Mesenchymal stem cell (in vitro differentiated cells and primary cell): ENCODE measurements around the gene ZBTB12.

Experiments used
- DNase-seq: peaks from one replicate; pipeline ENCODE4 v3.0.0-alpha.2; 2013
- H2AFZ ChIP-seq: one replicate; pipeline ENCODE4 v1.6.1; 2013; ENCODE audit warnings: low read depth, mild to moderate bottlenecking, control low read depth, inconsistent platforms, low read length, moderate library complexity
- H2AK5ac ChIP-seq: 2 replicates; pipeline ENCODE4 v1.6.1; 2013; ENCODE audit warnings: low read length, moderate library complexity, mild to moderate bottlenecking, inconsistent platforms; ENCODE audit not compliant: severe bottlenecking
- H2BK120ac ChIP-seq: one replicate; pipeline ENCODE4 v1.6.1; 2013; ENCODE audit warnings: low read depth, mild to moderate bottlenecking, inconsistent platforms, low read length, moderate library complexity
- H2BK12ac ChIP-seq, 2 experiments: one replicate each; pipeline ENCODE4 v1.6.1; 2013; ENCODE audit warnings: inconsistent platforms in 2 of 2, low read length in 2 of 2, mild to moderate bottlenecking in 2 of 2, moderate library complexity in 2 of 2, control low read depth in 1 of 2
- H2BK15ac ChIP-seq: one replicate; pipeline ENCODE4 v1.6.1; 2013; ENCODE audit warnings: mild to moderate bottlenecking, low read depth, inconsistent platforms; ENCODE audit not compliant: poor library complexity, severe bottlenecking
- H2BK5ac ChIP-seq: 2 replicates; pipeline ENCODE4 v1.6.1; 2013; ENCODE audit warnings: low read depth, mild to moderate bottlenecking, low read length, control low read depth, inconsistent platforms; ENCODE audit not compliant: poor library complexity, severe bottlenecking
- H3K14ac ChIP-seq, 2 experiments: one replicate each; pipeline ENCODE4 v1.6.1; 2013; ENCODE audit warnings: inconsistent platforms in 2 of 2, low read length in 2 of 2, control low read depth in 1 of 2, mild to moderate bottlenecking in 1 of 2, moderate library complexity in 1 of 2
- H3K18ac ChIP-seq, 2 experiments: one replicate each; pipeline ENCODE4 v1.6.1; 2013; ENCODE audit warnings: inconsistent platforms in 2 of 2, low read length in 2 of 2, control low read depth in 1 of 2, low read depth in 1 of 2, mild to moderate bottlenecking in 1 of 2
- H3K23ac ChIP-seq, 2 experiments: one replicate each; pipeline ENCODE4 v1.6.1; 2013; ENCODE audit warnings: inconsistent platforms in 2 of 2, low read length in 2 of 2, mild to moderate bottlenecking in 2 of 2, moderate library complexity in 2 of 2, control low read depth in 1 of 2
- H3K27ac ChIP-seq: 2 replicates; pipeline ENCODE4 v1.5.1; 2013; ENCODE audit warnings: mild to moderate bottlenecking, moderate library complexity, low read length, control low read depth, inconsistent platforms; ENCODE audit not compliant: poor library complexity, severe bottlenecking
- H3K27me3 ChIP-seq, 2 experiments: 2 replicates each; pipeline versions ENCODE4 v1.6.1 to v1.7.0; 2013; ENCODE audit warnings: low read length in 2 of 2, mild to moderate bottlenecking in 2 of 2, moderate library complexity in 2 of 2, control low read depth in 1 of 2, inconsistent platforms in 1 of 2; ENCODE audit not compliant: control insufficient read depth in 1 of 2, insufficient read depth in 1 of 2
- H3K36me3 ChIP-seq, 2 experiments: 2 replicates each; pipeline versions ENCODE4 v1.6.1 to v1.7.0; 2013; ENCODE audit warnings: low read length in 2 of 2, control low read depth in 1 of 2, inconsistent platforms in 1 of 2, low read depth in 1 of 2, mild to moderate bottlenecking in 1 of 2; ENCODE audit not compliant: insufficient read depth in 2 of 2, control insufficient read depth in 1 of 2
- H3K4ac ChIP-seq, 2 experiments: one replicate each; pipeline ENCODE4 v1.6.1; 2013; ENCODE audit warnings: inconsistent platforms in 2 of 2, low read length in 2 of 2, mild to moderate bottlenecking in 2 of 2, moderate library complexity in 2 of 2, control low read depth in 1 of 2, low read depth in 1 of 2
- H3K4me1 ChIP-seq: 2 replicates; pipeline ENCODE4 v1.6.1; 2013; ENCODE audit warnings: low read depth, low read length, control low read depth; ENCODE audit not compliant: control insufficient read depth, insufficient read depth
- H3K4me2 ChIP-seq: 2 replicates; pipeline ENCODE4 v1.6.1; 2013; ENCODE audit warnings: low read length, mild to moderate bottlenecking, inconsistent platforms; ENCODE audit not compliant: poor library complexity, severe bottlenecking
- H3K4me3 ChIP-seq, 2 experiments: 2 replicates each; pipeline versions ENCODE4 v1.5.1 to v1.7.0; 2013; ENCODE audit warnings: low read length in 2 of 2, mild to moderate bottlenecking in 2 of 2, control low read depth in 1 of 2, low read depth in 1 of 2; ENCODE audit not compliant: insufficient read depth in 1 of 2
- H3K79me1 ChIP-seq: replicated peaks from 2 replicates; pipeline ENCODE4 v1.6.1; 2013; ENCODE audit warnings: mild to moderate bottlenecking, control low read depth, low read length, inconsistent platforms; ENCODE audit not compliant: poor library complexity, severe bottlenecking
- H3K9ac ChIP-seq: 2 replicates; pipeline ENCODE4 v1.7.0; 2013; ENCODE audit warnings: mild to moderate bottlenecking, low read length, moderate library complexity
- H3K9me3 ChIP-seq: 2 replicates; pipeline ENCODE4 v1.7.0; 2013; ENCODE audit warnings: mild to moderate bottlenecking, low read length; ENCODE audit not compliant: control insufficient read depth
- H4K8ac ChIP-seq: one replicate; pipeline ENCODE4 v1.6.1; 2013; ENCODE audit warnings: inconsistent platforms, mild to moderate bottlenecking, low read length, moderate library complexity
- H4K91ac ChIP-seq: one replicate; pipeline ENCODE4 v1.6.1; 2013; ENCODE audit warnings: mild to moderate bottlenecking, low read length, inconsistent platforms
- WGBS: methylation state at CpG from one replicate; pipeline ENCODE4 v1.1.7; 2013; ENCODE audit warnings: mixed read lengths; 5-methylcytosine and 5-hydroxymethylcytosine counted together

Gene ZBTB12

DNA sequence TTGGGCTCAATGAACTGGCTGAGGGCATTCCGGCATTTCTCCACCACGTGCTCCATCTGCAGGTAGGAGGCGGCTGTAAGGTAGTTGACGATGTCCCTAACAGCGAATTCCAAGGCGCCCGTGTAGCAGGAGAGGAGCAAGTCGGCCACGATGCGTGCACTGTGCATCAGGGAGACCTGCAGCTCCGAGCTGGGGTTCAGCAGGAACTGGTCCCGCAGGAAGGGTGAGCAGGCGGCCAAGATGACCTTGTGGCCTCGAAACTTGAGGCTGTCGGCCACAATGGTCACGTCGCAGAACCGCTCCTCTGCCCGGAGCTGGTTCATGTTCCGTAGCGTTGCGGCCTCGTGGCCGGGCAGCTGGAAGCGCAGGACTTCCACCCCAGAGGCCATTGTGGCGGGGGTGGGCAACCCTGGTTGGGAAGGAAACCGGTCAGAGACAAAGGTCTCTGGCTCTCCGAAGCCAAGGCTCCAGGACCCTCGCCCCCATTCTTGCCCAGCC lies 920 bp downstream of the ZBTB12 start:
- peak overlapping the region in 1 of 2 experiments; percentile 25 for H3K18ac ChIP-seq
- no peak overlapping the region for H2AFZ ChIP-seq
- no peak overlapping the region for H2BK5ac ChIP-seq
- peak overlapping the region; percentile 41 for H2BK15ac ChIP-seq
- no peak for DNase-seq
- no peak overlapping the region for H4K8ac ChIP-seq
- peak overlapping the region; percentile 71 for H3K4me2 ChIP-seq
- H3K9me3 ChIP-seq = no peaks in the 10 kb centered on the region
- peak overlapping the region; percentile 89 for H2BK120ac ChIP-seq
- H3K36me3 ChIP-seq = peaks cover 3 to 20% of the 10 kb centered on the region in 2 experiments
- peak overlapping the region; percentile 64 to 85 for H3K4me3 ChIP-seq
- H2BK12ac ChIP-seq = peak overlapping the region in 1 of 2 experiments; percentile 8
- no peak overlapping the region for H3K23ac ChIP-seq
- no peak overlapping the region for H3K14ac ChIP-seq
- H3K9ac ChIP-seq = peak overlapping the region; percentile 88
- H3K4me1 ChIP-seq = peaks cover 24% of the 10 kb centered on the region
- peaks cover 15% of the 10 kb centered on the region for H3K79me1 ChIP-seq
- peak overlapping the region in 1 of 2 experiments; percentile 24 for H3K4ac ChIP-seq
- H3K27ac ChIP-seq = no peak overlapping the region
- WGBS = 82% methylated on average over 26 of the region's 29 CpGs
- H4K91ac ChIP-seq = peak overlapping the region; percentile 72
- no peak overlapping the region for H2AK5ac ChIP-seq
- peaks cover 0 to 9% of the 10 kb centered on the region in 2 experiments for H3K27me3 ChIP-seq

DNA sequence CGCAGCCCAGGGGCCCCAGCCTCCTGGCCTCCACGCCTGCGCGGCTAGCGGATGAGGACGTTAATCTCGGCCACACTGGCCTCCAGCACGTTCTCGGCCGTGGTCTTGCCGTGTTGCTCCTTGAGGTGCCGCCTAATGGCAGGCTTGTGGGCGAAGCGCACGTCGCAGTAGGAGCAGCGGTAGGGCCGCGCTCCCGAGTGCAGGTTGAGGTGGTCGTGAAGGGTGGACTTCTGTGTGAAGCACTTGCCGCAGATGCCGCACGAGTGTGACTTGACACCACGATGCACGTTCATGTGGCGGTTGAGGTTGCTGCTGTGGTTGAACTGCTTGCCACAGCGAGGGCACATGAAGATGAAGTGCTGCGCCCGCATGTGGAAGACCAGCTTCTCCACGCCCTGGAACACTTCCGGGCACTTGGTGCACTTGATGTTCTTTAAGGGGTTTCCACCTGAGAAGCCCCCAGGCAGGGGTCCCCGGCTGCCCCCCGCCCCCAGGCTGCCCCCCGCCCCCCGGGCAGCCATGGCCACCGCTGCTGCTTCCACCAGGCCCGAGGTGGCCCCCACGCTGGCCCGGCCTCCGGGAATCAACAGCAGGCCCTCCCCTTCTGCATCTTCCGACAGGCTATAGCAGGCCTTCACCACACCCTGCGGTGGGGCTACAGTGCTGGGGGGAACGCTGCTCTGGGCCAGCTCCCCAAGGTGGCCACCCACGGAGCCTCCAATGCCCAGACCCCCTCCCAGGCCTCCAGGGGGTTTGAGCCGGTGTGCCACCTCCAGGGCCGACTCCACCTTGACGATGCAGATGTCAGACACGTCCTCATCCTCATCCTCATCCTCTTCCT lies 1.8 kb downstream of the ZBTB12 start:
- Histone ChIP-seq H3K23ac (no peak overlapping the region), H3K14ac (no peak overlapping the region), H3K4me2 (no peak overlapping the region), H2BK15ac (no peak overlapping the region), H4K91ac (no peak overlapping the region), H3K9ac (no peak overlapping the region), H3K36me3 (peaks cover 12 to 20% of the 10 kb centered on the region in 2 experiments), H2BK120ac (no peak overlapping the region), H3K79me1 (peaks cover 18% of the 10 kb centered on the region), H4K8ac (peak overlapping the region; percentile 12), H3K9me3 (no peaks in the 10 kb centered on the region), H3K4me3 (no peak overlapping the region), H2AK5ac (no peak overlapping the region), H2AFZ (no peak overlapping the region), H3K4me1 (peaks cover 24% of the 10 kb centered on the region), H2BK5ac (no peak overlapping the region), H3K27ac (no peak overlapping the region), H3K27me3 (peaks cover 0 to 5% of the 10 kb centered on the region in 2 experiments), H2BK12ac (no peak overlapping the region), H3K18ac (no peak overlapping the region), H3K4ac (no peak overlapping the region)
- 94% methylated on average over 44 of the region's 49 CpGs for WGBS
- DNase-seq = no peak

DNA sequence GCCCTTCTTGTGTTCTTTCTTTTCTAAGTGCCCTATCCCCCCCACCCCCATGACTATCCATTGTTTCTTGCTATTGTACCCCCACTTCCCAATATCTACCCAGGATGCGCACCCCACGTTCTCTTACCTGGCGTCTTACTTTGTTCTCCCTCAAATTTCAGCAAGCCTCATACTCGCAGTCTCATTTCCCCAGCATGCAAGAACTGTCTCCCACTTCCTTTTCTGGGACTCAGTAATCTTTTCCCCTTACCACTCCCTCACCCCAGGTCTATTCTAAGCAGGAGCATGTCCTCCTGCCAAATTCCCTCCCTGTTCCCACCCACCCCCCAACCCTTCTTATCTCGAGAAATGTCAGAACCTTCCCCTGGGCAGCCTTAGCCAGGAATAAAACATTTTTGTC lies 2.7 kb downstream of the ZBTB12 start:
- H3K27ac ChIP-seq = no peak overlapping the region
- H2BK12ac ChIP-seq = no peak overlapping the region
- no peak overlapping the region for H3K23ac ChIP-seq
- H2BK5ac ChIP-seq = no peak overlapping the region
- H3K4me3 ChIP-seq = no peak overlapping the region
- peaks cover 18% of the 10 kb centered on the region for H3K79me1 ChIP-seq
- H3K9ac ChIP-seq = peak overlapping the region; percentile 96
- peaks cover 24% of the 10 kb centered on the region for H3K4me1 ChIP-seq
- DNase-seq = no peak
- no peak overlapping the region for H2BK15ac ChIP-seq
- no peak overlapping the region for H3K18ac ChIP-seq
- H4K91ac ChIP-seq = no peak overlapping the region
- H2AK5ac ChIP-seq = no peak overlapping the region
- no peak overlapping the region for H2BK120ac ChIP-seq
- H3K36me3 ChIP-seq = peaks cover 16 to 28% of the 10 kb centered on the region in 2 experiments
- no peak overlapping the region for H2AFZ ChIP-seq
- no peak overlapping the region for H3K4ac ChIP-seq
- H4K8ac ChIP-seq = no peak overlapping the region
- no peaks in the 10 kb centered on the region for H3K9me3 ChIP-seq
- no peaks in the 10 kb centered on the region for H3K27me3 ChIP-seq
- no peak overlapping the region for H3K14ac ChIP-seq
- H3K4me2 ChIP-seq = no peak overlapping the region
- 87% methylated on average over 5 of the region's 5 CpGs for WGBS

DNA sequence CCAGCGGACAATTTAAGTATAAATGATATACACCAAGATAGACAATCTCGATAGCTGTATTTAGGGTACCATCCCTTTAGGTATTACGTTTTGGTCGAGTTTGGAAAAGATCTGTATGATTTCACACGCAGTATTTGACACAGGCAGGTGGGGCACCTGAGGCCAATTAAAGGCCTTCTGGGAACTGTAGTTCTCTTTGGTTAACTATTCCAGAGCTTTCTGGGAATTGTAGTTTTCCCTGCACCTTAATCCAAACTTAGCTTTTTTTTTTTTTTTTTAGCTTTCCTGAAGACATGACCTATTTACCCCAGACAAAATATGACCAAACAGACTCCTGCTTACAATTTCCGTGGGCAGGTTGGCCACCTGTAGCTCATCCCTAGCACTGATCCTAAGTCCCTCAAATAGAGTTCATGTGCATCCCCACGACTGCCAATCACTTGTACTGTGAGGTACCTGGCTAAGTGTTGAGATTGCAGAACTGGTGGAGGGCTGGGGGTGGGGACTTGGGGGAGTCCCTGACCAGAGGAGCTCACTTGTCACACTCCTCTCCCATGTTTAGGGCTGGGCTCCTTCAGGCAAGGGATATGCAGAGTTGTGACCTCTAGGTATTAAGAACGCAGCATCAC lies 3.4 kb downstream of the ZBTB12 start:
- H3K4me3 ChIP-seq = peak overlapping the region; percentile 93 to 96
- no peaks in the 10 kb centered on the region for H3K9me3 ChIP-seq
- H2BK120ac ChIP-seq = no peak overlapping the region
- H4K8ac ChIP-seq = no peak overlapping the region
- no peak overlapping the region for H3K18ac ChIP-seq
- peaks cover 18 to 31% of the 10 kb centered on the region in 2 experiments for H3K36me3 ChIP-seq
- peaks cover 24% of the 10 kb centered on the region for H3K4me1 ChIP-seq
- WGBS = 33% methylated on average over 5 of the region's 8 CpGs
- H2BK12ac ChIP-seq = no peak overlapping the region
- H3K9ac ChIP-seq = peak overlapping the region; percentile 96
- H3K4me2 ChIP-seq = peak overlapping the region; percentile 62
- no peak overlapping the region for H3K14ac ChIP-seq
- H3K79me1 ChIP-seq = peaks cover 18% of the 10 kb centered on the region
- H3K27me3 ChIP-seq = no peaks in the 10 kb centered on the region
- no peak overlapping the region for H3K23ac ChIP-seq
- peak; percentile 50 for DNase-seq
- H2BK5ac ChIP-seq = no peak overlapping the region
- no peak overlapping the region for H3K27ac ChIP-seq
- H4K91ac ChIP-seq = peak overlapping the region; percentile 7
- H3K4ac ChIP-seq = no peak overlapping the region
- peak overlapping the region; percentile 33 for H2BK15ac ChIP-seq
- no peak overlapping the region for H2AFZ ChIP-seq
- H2AK5ac ChIP-seq = peak overlapping the region; percentile 8
